Suppressor macrophage treated with lipopolysaccharide for 4 hours (primary cell): ENCODE data around the gene SLC25A26.
"Not testable (repeated sequence)": the region's sequence is repeated elsewhere in the genome, so short reads cannot be mapped to it uniquely, and the experiment has no call there.

Experiments used
- DNase-seq: peaks from one replicate; pipeline ENCODE4 v3.0.0-alpha.2; 2020

Gene SLC25A26

DNA sequence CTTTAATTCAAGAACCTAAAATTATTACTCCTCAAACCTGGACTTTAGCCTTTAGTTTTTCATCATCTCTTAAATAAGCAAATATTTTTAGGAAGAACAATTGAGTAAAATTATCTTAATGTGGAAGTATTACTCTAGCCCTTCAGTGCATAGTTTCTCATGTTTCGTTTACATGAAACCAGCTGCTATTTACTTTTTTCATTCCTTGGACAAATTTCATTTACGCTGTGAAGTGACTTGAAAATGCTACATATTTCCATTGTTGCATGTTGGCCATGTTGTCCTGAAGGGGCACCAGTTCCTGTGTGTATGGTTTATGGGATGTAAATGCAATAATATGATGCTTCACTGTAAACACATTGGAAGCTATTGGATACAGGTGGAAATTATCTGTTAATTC, 49.9 kb downstream of the SLC25A26 start:
- no peak for DNase-seq

DNA sequence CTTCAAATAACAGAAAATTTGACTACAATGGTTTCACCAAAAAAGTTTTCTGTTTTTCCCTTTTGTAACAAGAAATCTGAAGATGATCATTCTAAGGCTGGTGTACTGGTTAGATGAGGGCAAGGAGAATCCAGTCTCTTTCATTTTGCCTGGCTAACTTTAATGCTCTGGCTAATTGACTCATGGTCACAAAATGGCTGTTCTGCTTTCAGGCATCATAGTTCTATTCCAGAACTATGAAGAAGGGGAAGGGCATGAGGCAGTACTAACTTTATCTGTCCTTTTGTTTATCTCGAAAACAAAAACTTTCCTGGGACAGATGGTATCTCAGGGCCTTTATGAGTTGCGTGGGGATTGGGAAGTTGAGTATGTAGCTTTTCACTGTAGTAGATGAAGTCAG, 50.4 kb downstream of the SLC25A26 start:
- DNase-seq: no peak

DNA sequence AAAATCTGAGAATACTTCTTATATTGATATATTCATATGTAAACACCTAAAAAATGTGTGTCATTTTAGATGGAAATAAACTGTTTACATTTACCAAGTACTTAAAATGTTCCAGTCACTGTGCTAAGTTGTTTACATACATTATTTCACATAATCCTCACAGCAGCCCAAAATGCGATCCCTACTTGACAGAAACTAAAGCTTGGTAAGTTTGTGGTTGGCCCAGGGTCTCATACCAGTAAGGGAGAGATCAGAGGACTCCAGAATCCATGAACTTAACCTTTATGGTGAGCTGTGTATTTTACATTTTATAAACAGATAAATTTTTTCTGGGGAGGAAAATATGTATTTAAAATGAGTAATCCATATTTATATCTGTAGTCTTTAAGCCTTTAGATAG, 51.2 kb downstream of the SLC25A26 start:
- DNase-seq: no peak

DNA sequence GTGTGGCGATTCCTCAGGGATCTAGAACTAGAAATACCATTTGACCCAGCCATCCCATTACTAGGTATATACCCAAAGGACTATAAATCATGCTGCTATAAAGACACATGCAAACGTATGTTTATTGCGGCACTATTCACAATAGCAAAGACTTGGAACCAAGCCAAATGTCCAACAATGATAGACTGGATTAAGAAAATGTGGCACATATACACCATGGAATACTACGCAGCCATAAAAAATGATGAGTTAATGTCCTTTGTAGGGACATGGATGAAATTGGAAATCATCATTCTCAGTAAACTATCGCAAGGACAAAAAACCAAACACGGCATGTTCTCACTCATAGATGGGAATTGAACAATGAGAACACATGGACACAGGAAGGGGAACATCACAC, 54.0 kb downstream of the SLC25A26 start:
- DNase-seq: not testable (repeated sequence)

DNA sequence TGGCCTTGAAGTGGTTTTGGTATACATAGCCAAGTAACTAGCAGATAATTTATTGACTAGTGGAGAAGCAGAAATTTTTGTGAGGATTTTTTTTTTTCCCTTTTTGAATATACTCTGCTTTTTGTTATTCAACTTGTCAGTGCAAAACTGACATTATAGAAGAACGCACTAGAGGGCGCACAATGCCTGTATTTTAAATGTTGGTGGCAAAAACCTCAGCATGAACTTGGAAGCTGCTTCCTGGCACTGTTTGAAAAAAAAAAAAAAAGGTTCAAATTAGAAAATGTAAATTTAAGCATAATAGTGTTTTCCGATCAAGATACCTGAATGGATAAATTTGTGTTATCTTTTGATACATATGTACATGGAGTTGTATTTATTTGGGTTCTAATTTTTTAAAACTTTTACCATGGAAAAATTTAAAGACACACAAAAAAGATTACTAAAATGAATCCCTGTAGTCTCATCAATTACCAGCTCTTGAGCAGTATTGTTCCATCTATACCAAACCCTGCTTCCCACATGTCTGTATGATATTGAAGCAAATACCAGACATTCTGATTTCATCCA, 56.0 kb downstream of the SLC25A26 start:
- peak; percentile 60 for DNase-seq

DNA sequence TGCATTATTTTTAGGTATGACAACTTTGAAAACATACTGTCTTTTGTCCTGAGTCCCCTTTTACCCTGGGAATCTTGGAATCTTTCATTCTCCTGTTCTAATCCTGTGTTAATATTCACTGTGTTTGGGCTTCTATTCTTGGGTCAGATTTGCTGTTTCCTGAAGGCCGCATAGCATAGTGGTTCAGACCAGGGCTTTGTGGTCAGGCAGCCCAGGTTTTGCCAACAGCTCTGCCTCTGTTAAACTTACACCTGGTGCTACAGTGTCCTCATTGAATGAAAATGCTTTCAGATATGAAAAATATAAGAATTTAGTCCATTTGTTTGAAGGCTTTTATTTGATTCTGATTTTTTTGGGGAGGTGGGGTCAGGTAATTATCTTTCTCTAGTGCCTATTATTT, 58.4 kb downstream of the SLC25A26 start:
- DNase-seq: no peak

DNA sequence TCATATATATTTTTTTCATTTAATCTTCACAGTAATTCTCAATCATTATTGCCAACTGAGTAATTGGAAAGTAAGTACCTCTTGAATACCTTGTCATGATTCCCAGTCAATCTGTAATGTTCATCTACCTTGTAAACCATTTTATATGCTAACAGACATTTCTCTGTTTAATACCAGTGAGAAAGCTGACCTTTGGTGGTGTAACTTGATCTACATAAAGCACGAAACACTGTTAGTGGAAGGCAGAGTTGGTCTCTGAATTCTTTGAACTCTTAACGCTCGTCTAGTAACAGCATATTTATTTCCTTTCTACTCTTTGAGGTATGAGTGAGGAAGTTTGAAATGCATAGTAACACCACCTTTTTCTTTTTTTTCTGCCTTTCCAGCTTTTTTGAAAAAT, 59.5 kb downstream of the SLC25A26 start:
- no peak for DNase-seq

DNA sequence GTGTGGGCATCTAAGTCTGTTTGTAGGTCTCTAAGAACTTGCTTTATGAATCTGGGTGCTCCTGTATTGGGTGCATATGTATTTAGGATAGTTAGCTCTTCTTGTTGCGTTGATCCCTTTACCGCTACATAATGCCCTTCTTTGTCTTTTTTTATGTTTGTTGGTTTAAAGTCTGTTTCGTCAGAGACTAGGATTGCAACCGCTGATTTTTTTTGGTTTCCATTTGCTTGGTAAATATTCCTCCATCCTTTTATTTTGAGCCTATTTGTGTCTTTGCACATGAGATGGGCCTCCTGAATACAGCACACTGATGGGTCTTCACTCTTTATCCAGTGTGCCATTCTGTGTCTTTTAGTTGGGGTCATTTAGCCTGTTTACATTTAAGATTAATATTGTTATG, 71.1 kb downstream of the SLC25A26 start:
- DNase-seq: not testable (repeated sequence)

DNA sequence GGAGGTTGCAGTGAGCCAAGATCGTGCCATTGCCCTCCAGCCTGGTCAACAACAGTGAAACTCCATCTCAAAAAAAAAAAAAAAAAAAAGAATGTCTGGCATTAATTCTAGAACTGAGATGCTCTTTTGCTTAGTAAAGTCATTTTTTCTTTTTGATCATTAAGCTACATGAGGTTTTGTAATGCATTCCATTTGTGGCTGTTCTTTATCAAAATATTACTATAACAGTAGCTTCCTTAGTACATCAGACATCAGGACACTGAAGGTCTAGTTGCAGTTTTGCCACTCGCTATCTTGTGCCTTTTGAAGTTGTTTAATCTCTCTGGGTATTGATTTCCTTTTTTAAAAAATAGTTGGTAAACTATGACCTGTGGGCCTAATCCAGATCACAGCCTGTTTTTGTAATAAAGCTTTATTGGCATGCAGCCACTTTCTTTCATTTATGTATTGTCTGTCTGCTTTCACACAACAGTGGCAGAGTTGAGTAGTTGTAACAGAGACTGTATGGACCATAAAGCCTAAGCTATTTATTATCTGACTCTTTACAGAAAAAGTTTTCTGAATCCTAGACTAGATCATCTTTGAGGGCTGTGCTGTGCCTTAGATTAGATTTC, 76.6 kb downstream of the SLC25A26 start:
- DNase-seq: no peak

DNA sequence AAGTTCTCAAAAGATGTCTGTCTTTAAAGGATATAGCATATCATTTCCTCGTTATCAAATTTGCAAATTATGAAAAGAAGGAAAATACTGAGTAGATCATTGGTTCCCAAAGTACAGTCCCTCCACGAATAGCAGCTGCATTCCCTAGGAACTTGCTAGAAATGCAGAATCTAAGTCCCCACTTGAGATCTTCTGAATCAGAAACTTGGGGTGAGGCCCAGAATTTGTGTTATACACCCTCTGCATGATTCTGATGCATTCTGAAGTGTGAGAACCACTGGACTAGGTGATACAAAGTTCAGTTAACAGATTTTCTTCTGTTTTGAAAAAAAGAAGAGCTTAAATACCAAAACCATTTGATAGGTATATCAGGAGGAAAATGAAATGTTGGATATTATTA, 77.1 kb downstream of the SLC25A26 start:
- DNase-seq: no peak

DNA sequence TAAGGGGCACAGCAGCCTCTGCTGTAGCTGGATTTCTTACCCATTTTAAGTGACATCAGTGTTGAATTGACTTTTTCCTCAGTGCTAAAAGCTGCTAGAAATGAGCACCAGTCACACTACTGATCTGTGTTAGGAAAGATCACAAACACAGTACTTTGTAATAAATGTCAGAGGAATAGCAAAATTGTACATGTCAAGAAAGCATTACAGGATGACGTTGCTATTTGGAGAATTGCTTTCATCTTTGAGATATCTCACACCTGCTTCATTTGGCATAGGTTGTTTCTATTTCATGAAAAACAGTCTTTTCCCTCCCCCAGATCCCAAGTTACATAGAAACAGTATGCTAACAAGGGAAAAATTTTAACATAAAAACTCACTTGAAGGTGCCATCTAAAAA, 77.8 kb downstream of the SLC25A26 start:
- DNase-seq: no peak

DNA sequence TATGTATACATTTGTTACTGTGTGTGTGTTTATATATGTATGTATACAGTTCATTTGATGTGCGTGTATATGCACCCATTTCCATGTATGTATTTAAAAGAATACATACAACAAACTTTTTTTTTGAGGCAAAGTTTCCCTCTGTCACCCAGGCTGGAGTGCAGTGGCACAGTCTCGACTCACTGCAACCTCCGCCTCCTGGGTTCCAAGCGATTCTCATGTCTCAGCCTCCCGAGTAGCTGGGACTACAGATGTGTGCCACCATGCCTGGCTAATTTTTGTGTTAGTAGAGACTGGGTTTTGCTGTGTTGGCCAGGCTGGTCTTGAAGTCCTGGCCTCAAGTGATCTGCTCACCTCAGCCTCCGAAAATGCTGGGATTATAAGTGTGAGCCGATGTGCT, 78.3 kb downstream of the SLC25A26 start:
- not testable (repeated sequence) for DNase-seq

DNA sequence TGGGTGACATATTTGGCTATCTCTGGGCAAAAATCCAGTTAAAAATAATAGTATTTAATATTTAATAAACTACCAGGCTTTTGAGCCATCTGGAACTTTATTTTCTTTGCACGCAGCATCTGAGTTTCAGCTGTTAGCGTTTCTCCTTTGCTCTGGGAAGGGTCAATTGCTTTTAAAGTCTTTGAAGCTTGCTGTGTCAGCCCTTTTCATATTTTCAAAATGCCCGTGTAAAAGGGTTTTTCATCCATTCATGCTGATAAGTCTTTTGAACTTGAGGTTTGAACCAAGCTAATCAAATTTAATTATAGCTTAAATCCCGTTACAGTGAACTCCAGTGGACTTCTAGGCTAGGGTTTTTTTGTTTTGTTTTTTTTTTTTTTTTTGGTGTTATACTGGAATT, 79.1 kb downstream of the SLC25A26 start:
- no peak for DNase-seq

DNA sequence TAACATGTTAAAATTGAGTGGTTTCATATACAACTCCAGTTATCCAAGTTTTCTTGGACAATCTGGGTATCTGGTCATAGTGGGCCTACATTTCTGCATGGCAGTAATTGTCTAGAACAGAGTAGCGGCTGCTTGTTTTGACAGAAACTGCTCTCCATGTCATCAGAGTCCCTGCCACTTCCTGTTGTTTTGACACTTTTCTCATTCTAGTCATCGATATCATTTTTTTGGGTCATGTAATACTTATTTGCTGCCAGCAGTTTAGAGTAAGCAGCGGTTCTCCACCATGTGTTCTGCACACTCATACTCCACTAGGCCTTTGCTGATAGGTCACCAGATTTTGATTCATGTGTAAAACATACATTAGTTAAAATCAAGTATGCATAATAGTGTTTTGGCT, 81.5 kb downstream of the SLC25A26 start:
- DNase-seq: no peak

DNA sequence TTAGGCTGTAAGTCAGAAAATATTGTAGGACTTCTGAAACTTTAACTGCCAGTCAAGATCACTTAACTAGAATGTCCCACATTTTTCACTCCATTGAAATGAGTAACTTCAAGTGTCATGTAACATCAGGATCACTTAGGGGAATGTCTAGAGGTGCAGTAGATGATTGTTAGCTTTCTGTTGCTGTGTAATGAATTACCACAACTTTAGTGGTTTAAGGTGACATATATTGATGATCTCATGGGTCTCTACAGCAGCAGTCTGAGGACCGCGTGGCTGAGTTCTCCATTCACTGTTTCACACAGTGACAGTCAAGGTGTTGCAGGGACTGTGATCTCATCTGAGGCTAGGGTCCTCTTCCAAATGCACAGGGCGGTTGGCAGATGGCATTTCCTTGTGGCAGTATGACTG, 82.7 kb downstream of the SLC25A26 start:
- DNase-seq: no peak

DNA sequence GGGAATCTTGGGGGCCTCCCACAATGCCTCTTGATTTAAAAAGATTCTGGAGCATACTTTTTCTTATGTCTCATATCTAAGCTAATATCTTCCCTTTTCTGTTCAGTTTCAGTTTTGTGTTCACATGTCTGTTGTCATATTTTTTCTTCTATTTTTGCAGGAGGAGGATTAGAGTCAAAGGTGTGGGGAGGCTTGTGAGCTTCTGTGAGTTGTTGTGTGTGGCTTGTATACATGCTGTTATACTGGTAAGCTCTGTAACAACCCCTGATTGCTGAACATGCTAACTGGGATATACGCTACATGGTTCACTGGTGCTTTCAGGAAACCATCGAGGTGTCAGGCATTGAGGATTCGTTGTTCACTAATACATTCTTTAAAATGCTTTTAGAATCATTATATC, 83.5 kb downstream of the SLC25A26 start:
- no peak for DNase-seq

DNA sequence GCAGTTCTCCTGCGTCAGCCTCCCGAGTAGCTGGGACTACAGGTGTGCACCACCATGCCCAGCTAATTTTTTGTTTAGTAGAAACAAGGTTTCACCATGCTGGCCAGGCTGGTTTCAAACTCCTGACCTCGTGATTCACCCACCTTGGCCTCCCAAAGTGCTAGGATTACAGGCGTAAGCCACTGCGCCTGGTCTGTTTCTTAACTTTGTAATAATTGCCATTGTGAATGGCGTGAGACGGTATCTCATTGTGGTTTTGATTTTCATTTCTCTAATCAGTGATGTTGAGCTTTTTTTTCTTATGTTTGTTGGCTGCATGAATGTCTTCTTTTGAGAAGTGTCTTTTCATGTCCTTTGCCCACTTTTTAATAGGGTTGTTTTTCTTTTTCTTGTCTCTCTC, 85.3 kb downstream of the SLC25A26 start:
- DNase-seq: not testable (repeated sequence)

DNA sequence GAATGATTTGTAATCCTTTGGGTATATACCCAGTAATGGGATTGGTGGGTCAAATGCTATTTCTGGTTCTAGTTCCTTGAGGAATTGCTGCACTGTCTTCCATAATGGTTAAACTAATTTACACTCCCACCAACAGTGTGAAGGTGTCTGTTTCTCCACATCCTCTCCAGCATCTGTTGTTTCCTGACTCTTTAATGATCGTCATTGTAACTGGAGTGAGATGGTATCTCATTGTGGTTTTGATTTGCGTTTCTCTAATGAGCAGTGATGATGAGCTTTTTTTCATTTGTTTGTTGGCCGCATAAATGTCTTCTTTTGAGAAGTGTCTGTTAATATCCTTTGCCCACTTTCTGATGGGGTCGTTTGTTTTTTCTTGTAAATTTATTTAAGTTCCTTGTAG, 86.2 kb downstream of the SLC25A26 start:
- DNase-seq: not testable (repeated sequence)

DNA sequence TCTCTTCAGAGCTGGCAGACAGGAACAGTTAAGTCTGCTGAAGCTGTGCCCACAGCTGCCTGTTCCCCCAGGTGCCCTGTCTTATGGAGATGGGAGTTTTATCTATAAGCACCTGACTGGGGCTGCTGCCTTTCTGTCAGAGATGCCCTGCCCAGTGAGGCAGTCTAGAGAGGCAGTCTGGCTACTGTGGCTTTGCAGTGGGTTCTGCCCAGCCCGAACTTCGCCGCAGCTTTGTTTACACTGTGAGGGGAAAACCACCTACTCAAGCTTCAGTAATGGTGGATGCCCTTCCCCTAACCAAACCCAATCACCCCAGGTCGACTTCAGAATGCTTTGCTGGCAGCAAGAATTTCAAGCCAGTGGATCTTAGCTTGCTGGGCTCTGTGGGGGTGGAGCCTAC, 91.2 kb downstream of the SLC25A26 start:
- no peak for DNase-seq

DNA sequence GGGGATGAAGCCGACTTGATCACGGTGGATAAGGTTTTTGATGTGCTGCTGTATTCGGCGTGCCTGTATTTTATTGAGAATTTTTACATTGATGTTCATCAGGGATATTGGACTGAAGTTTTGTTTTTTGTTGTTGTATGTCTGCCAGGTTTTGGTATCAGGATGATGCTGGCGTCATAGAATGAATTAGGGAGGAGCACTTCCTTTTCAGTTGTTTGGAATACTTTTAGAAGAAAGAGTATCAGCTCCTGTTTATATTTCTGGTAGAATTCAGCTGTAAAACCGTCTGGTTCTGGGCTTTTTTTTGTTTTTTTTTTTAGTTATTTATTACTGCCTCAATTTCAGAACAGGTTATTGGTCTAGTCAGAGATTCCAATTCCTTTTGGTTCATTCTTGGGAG, 93.7 kb downstream of the SLC25A26 start:
- no peak for DNase-seq

DNA sequence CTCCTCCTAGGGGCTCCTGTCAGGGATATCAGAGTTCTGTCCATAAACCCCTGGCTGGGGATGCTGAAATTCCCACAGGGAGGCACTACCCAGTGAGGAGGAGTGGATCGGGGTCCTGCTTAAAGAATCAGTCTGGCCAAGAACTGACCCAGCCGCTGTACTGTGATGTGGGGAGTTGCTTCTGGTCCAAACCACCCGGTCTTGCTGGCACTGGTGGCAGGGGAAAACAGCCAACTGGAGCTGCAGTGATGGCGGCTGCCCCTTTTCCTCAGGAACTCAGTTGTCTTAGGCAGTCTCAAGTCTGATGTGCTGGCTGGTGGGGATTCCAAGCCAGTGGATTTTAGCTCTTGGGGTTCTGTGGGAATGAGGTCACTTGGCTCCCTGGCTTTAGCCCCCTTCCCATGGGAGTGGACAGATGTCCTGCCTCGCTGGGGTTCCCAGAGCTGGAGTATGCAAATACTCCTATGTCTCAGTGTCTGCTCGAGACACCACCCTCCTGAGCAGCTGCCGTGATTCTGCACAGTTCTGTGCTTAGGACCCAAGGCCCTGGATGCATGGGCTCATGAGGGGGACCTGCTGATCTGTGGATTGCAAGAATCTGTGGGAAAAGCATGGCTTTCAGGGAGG, 97.1 kb downstream of the SLC25A26 start:
- no peak for DNase-seq

DNA sequence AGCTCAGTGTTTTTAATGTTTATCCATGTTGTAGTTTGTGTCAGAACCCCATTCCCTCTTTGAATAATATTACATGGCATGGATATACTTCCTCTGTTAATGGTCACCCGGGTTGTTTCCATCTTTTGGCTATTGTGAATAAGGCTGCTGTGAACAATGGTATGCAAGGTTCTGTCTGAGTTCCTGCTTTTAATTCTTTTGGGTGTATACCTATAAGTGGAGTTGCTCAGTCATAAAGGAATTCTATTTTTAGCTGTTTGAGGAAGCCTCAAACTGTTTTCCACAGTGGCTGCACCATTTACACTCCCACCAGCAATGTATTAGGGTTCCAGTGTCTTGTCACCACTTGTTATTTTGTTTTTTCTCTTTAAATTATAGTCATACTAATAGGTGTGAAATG, 99.6 kb downstream of the SLC25A26 start:
- DNase-seq: no peak

DNA sequence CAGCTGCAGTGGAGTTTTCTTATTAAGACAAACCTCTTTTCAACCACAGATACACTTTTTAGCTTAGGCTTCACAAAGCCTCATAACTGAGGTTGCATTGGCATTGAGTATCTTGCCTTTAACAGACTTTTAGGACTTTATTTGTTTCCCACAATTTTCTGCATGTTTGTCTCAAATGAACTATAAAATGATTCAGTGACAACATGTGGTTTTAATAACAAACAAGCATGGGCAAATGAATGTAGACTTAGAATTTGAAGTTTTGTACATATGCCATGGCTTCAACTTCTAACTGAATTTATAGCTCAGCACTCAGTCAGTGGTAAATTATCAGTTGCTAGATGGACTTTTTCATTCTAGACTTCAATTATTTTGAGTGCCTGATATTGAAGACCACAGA, 101.6 kb downstream of the SLC25A26 start:
- DNase-seq: no peak

DNA sequence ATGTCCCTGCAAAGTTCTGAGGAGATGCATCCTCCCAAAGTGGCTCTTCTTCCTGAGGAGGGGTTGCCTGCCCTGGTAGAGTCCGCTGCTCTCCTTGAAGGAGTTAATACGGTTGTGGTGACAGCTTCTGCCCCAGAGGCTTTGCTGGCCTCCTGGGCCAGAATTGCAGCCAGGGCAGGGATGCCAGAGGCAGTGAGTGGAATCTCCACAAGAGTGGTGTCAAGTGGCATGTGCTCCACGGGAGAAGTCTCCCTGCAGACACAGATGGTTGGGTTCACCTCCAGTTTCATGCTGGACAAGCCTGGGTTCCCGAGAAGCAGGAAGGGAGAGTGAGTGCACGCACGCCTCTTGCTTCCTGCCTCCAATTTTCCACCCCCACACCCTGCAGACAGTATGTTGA, 105.5 kb downstream of the SLC25A26 start:
- no peak for DNase-seq

DNA sequence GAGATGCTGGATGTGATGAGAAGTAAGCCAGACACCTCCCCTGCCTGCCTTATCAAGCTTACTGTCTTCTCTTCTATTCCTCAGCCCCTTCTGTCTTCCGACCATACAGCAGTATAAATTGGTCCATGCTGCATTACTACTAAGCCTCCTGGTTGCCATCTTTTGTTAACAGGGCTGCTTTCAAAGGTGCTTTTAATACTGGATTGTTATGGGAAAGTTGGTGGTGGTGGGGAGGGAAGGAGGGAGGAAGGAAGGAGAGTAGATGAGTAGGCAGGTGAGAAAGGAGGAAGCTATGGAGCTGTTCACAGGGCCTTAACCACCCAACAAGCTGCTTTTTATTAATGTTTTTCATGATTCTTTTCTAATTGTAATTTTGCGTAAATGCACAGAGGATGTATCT, 114.9 kb downstream of the SLC25A26 start:
- DNase-seq: no peak
